Activated CD8-positive, alpha-beta memory T cell treated with anti-CD3 and anti-CD28 coated beads for 24 hours (primary cell): Measurements from ENCODE around the gene PCSK5.

ENCODE experiments used
- DNase-seq: peaks from one replicate; pipeline ENCODE4 v3.0.0-alpha.2; 2020

Gene PCSK5

DNA sequence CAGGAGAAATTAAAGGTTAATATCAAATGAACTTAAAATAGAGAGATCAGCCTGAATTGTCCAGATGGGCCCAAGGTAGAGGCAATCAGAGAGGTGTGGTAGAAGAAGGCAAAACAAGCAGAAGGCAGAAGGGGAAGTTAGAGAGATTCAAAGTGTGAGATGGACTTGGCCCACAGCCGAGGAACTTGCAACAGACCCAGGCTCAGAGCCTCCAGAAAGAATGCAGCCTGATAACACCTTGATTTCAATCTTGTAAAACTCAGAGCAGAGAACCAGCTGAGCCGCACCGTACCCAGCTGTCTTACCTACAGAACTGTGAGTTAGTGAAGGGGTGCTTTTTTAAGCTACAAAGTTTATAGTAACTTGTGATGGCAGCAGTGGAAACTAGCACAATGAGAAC lies 312.9 kb downstream of the PCSK5 start:
- DNase-seq: no peak

DNA sequence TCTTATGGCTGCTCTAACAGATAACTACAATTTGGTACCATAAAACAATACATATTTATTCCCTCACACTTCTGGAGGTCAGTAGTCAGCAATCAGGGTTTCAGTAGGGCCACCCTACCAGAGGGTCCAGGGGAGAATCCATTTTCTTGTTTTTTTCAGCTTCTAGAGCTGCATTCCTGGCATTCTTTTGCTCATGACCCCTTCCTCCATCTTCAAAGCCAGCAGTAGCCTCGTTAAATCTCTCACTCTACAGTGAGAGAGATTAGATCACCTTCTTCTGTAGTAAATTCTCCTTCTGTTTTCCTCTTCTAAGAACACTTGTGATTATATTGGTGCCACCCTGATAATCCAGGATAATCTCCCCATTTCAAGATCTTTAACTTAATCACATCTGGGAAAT lies 316.3 kb downstream of the PCSK5 start:
- DNase-seq: no peak

DNA sequence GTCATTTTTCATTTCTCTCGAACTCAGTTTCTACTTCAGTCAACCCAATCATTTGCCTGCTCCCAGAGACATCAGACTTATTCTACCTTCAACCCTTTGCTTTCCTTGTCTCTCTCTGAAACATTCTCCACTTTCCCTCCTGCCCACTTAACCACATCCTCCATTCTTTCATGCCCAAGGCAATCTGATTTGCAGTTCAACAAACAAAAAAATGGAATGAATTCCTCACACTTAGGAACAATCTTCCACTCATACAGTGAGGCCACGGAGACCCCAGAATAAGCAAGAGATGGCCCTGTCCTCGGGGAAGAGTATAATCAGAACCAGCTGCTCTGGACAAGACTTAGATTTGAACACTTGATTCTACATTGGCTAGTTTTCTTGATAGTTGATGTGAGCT lies 323.3 kb downstream of the PCSK5 start:
- no peak for DNase-seq

DNA sequence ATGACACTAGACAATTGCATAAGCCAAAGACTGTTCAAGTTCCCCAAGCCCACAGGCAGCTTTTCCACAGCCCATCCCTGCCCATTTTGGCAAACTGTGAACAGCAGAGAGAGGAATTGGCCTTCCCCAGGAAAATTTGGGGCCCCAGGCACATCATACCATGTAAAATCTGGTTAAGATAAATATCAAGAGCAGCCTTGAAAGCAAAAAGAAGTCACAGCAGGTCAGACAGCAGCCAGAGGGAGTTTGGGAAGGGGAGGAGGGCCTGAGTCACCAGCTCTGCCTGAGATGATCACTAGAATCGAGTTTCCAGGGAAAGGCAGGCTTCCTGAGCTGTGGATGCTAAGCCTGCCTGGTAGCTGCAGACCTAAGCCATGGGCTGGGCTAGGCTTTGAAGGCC lies 324.6 kb downstream of the PCSK5 start:
- DNase-seq: no peak

DNA sequence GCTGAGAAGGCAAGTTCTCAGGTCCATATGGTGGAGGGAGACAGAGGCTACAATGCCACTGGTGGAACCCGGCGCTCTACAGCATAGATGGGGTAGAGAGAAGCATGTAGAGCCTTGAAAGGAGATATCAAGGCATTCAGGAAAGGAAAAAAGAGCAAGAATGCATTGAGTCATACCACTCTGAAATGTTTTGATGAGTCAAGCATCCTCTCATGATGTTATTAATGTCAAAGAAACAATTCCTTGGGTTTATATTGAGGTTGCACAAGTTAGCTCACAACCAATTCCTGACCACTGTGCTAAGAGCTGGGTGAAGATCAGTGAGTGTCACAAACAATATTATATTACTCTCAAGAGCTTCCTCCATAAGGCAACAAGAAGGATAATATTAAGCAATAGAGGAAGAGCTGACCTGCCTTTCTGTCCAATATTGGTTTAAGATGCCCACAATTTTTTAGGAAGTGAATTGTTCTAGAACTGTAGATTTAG lies 325.7 kb downstream of the PCSK5 start:
- no peak for DNase-seq

DNA sequence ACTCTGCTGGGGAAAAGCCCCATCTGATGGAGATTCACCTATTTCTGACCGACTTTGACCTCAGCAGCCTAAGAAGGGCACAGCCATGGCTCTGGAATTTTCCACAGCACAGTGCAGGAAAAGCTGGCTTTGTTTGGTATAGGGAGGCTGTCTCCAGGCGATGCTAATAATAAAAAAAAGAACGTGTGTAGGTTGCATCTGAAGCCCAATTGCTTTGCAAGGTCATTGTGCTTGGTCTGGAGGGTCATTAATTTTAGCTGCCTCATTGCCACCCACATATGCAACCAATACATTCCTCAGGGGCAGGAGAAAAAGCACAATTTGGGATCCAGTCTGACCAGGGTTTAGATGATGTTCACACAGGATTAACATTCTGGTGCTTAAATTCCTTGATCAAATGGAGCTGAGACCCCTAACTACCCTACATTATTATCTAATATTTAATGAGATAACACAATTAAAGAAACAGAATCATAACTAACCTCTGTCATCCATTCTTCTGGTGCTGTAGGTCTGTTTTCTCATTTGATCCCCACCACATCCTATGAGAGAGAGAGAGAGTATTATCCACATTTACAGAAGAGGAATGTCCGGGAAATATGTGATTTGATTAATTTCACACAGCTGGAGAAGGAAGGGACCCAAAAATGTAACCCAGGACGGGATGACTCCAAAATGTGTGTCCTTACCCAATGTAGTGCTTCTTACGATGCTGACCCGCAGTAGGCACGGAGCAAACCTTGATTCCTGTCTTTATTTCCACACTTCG lies 327.8 kb downstream of the PCSK5 start:
- no peak for DNase-seq

DNA sequence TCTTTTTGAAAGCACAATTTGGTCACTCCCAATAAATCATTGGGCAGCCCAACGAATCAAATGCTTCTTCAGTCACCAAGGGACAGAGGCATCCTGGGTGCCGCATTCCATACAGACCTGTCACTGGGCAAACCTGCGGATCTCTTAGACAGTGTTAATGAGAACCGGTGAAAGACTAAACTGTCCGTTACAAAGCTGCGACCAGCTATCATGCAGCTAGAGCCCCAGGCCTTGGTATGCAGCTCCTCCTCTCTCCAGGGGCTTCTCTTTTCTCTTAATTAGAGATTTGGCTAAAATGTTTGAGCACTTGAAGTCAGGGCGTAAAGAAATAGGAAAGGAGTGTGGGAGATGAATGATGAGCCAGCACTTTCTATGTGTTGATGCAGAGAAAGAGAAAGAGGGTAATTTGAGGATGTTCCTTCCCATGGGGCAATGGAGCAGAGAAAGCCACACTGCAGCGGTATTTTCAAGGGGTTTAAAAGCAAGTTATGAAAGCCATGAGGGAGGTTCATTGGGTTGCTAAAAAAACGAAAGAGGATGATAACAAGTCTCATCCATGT lies 328.5 kb downstream of the PCSK5 start:
- no peak for DNase-seq

DNA sequence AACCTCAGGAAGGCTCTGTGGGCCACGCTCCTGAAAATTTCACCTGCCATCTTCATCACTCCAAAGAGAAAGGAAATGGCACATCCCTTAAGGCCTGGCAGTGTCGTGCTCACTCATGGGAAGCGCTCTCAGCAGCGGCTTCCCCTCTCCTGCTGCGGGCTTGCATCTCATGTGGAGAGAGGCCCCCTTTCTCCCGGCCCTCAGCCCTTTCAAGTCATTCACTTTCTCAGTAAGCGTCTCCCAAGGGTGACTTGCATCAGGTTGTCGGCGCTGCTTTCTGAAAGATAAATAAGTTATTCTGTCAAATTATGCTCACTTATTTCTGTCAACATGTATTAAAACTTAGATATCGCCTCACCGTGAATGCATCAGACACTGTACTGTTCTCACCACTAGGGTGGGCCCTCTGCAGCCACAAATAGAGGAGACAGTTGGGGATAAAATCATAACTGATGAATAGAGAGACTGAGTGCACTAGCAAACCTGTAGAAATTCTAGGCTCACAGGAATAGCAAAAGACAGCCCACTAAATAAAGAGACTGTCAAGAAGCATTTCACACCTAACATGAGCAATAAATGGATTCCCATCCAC lies 329.2 kb downstream of the PCSK5 start:
- no peak for DNase-seq

DNA sequence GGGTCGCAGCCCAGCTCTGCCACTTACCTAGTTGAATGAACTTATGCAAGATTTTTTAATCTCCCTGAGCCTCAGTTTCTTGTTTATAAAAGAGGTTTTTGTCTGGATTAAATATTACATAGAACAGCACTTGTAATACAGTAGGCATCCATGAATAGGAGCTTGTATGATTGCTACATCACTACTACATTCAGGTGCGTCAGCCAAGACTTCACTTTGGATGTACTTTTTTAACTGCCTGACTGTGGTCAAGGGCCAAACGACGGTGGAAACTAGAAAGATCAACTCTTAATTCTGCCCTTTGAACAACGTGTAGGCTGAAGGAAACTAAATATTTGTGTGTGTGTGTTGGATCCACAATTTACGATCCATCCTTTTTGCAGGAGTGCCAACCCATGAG lies 330.9 kb downstream of the PCSK5 start:
- no peak for DNase-seq

DNA sequence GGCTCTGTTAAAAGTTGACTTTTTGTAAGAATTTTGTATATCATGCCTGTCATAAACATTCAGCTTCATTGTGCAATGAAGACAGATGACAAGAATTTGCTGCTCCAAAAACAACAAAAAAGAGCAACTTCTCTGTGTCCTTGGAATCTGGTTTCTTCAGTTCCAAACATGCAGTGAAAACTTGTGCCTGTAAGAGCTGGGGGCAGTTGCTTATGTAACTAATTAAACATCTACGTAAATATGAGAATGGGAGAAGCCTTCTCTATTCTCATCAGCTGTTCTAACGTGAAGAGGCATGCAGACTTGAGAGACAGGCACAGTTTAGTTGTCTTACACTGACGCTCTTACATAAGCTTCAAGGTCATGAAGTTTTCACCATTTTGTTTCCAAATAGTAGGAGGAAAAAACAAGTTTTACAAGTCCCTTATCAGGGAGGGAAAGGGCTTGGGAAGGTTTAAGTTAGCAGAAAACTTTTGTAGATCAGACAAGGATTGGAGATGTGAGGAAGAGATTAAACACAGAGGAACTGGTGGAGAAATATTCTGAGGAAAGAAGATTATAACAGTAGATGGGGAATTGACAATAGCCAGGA lies 333.4 kb downstream of the PCSK5 start:
- DNase-seq: no peak

DNA sequence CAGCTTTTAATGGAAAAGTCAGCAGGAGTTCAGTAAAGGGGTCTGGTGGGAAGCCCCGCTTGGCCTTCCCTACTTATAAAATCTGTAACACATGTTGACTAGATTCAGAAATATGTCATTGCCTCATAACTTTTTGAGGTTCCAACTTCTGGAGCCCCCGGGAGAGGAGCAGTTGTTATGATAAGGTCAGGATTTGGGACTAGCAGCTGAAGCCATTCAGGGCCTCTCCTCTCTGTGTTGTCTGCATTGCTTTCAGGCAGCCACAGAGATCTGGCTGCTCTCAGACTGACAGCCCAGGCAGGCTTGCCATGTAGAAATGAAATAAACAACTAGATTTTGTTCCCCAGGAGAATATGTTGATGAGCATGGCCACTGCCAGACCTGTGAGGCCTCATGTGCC lies 336.7 kb downstream of the PCSK5 start:
- DNase-seq: no peak

DNA sequence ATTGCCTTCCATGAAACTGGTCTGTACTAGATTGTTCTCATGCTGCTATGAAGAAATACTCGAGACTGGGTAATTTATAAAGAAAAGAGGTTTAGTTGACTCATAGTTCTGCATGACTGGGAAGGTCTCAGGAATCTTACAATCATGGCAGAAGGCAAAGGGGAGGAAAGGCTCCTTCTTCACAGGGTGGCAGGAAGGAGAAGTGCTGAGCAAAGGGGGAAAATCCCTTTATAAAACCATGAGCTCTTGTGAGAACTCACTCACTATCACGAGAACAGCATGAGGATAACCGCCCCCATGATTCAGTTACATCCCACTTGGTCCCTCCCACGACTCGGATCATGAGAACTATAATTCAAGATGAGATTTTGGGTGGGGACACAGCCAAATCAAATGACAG lies 340.5 kb downstream of the PCSK5 start:
- no peak for DNase-seq

DNA sequence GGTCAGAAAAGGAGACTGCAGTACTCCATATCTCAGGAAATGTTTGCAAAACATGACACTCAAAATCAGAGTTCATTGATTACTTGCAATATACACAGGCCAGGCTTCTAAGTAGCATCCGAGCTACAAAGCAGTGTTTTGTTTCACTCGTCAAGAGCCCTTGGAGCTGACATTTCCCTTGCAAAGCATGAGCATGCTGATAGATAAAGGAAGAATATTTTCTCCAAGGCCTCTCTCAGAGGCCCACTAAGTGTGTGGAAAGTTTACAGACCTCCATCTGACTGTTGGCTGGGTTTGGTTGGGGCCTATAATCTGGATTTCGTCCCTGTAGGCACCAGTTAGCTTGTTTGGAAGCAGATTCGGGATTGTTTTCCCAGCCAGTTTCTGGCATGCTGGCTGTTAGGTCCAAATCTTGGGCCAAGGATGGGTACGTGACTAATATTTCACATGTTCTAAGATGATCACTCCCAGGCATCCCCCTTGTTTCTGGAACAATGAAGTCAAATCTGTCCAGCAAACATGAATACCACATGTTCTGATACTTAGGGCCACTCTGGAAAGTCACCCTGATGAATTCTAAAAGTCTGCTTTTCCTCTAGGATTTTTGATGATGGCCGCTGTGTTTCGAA lies 342.5 kb downstream of the PCSK5 start:
- DNase-seq: no peak

DNA sequence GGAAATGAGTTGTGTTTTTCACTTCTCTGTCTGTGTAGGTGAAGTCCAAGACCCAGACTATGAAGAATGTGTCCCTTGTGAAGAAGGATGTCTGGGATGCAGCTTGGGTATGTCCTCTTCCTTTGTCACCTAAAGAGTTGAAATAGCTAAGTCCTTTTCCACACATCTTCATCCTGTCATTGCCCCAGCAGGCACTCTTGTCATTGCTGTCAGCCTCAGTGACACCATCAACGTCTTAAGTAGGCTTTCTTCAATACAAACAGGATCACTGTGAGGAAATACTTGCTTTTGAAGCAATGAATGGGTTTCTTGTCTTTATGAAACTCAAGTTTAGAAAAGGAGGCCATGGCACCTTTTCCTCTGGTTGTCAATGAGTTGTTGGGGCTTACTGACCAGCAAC lies 350.1 kb downstream of the PCSK5 start:
- DNase-seq: no peak

DNA sequence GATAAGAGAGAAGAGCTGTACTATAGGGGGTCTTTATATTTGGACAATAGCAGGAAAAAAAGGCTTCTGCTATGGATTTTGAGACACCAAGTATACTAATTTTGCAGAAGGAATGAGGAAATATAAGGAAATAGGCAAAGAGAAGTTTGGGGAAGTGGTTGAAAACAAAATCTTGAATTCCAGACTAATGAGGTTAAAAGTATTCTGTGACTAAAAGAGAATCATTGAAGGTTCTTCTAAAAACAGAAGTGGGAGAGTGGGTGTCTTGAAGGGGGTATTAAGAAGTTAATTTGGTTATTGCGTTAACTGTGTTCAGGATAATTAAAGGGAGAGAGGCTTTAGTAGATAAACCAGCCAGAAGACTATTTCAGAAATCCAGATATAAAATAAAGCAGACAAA lies 355.0 kb downstream of the PCSK5 start:
- no peak for DNase-seq

DNA sequence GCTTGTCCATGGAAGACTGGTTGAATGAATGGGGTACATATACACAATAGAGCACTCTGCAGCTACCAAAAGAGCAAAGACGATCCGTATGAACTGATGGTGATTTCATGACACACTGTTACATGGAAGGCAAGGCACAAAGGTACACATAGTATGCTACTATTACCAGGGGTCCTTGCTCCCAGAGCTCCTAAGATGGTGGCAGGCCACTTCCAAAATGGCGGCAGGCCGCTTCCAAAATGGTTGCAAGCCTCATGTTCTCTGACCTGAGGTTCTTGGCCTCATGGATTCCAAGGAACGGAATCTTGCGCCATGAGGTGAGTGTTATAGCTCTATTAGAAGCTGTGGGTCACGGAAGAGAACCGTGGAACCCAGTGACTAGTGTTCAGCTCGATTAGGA lies 356.2 kb downstream of the PCSK5 start:
- DNase-seq: no peak

DNA sequence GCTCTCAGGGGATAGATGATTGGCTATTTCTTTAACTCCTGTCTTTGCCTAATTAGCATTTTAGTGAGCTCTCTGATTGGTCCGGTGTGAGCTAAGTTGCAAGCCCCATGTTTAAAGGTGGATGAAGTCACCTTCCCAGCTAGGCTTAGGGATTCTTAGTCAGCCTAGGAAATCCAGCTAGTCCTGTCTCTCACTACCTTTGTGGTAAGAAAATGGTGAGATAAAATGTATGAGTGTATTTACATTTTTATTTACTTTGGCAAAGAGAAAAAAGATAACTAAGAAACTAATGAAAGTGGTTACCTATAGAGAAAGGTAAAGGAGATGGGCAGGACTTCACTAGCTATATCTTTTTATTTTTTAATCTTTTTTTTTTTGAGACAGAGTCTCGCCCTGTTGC lies 357.0 kb downstream of the PCSK5 start:
- DNase-seq: no peak

DNA sequence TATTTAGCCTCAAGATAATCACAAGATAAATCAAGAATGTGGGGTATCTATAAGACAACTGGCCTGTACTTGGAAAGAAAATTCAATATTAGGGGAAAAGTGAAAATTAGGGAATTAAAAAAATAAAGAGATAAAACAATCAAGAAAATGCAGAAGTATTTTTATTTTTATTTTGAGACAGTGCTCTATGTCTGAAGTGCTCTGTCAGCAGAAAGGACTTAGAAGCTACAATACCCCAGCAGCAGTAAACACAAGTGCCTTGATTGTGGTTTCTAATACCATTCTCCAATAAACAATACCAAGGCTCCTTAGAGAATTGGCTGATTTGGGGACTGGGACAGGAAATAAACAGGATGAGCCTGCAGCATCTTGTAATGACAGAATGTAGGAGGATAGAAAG lies 358.8 kb downstream of the PCSK5 start:
- no peak for DNase-seq

DNA sequence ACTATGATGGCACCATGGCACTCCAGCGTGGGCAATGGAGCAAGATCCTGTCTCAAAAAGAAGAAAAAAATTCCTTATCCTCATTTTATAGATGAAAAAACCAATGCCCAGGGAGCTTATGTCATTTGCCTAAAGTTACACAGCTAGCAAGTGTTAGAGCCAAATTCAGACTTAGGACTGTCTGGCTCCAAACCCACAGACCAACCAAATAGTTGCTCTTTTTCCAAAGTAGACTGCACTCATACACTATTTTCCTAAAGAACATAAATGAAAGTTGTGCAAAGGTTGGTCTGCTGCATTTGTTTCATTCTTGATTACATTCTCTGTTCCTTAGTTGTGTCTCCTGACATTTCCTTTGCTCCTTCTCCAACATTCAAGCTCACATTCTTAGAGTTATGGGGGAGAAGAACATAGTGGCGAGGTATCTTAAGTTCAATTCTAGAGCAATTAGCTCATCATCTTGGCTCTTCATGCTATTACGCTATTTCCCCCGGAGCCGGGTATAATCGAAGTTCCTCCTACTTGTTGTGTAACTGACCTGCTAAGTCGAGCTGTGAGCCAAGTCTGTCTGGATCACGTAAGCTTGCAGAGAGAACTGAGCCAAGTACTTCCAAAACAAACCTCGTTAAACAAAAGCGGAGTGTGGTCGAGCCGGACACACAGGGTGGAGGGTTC lies 365.4 kb downstream of the PCSK5 start:
- no peak for DNase-seq

DNA sequence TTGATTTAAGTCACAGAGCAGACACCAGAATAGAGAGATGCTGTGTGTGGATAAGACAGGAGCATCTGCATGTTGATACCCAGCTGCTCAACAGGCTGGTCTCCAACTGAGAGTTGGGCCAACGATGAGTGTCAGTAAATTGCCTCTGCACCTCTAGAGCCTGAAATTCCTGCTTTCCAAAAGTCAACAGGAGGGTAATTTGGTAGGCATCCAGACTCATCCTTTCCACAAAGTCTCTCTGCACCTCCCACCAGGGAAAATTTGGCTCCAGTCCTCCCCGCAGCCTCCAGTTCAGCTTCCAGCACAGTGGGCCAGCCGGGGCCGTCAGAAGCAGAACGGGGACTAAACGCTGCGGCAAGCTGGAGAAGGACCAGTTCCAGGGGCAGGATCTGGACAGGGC lies 366.8 kb downstream of the PCSK5 start:
- no peak for DNase-seq

DNA sequence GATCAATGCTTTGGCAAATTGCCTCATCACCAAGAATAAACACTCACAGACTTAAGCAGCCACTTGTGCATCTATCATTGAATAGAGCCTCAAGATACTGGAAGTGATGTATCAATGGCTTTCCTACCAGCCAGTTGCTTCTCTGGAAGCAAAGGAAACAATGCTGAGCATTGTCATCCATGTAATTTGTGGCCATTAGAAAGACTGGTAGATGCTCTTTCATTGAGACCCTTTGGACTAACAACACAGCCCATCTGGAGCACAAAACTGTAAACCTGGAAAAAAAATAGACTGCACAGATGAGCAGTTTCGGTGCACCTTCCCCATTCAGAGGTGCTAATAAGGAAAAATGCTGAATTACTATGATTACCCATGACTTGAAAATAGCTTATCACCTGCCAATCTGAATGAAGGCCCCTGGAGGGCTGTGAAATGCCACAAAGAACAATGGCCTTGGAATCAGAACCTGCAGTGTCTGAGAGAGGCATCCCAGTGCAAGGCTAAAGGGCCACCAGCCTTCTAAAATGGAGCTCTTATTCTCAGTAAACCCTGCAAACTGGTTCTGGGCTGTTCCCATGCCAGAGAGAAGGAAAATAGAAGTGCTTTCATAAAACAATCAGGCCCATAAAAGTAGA lies 376.3 kb downstream of the PCSK5 start:
- DNase-seq: no peak

DNA sequence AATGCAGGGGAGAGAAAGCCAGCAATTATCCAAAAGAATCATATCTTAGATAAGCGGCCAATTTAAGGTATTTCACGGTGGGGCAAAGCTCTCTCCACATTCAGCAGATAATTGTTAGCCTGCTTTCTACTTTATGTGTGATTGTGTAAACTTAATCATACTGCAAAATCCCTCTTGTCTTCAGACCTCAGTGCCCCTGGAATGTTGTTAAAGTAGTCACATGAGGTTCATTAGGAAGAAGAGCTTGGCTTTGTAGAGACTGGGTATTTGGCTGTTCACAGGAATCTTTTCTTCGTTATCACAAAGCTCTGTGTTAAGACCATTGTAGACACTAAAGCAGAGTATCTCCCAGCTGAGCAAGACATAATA lies 376.8 kb downstream of the PCSK5 start:
- no peak for DNase-seq

DNA sequence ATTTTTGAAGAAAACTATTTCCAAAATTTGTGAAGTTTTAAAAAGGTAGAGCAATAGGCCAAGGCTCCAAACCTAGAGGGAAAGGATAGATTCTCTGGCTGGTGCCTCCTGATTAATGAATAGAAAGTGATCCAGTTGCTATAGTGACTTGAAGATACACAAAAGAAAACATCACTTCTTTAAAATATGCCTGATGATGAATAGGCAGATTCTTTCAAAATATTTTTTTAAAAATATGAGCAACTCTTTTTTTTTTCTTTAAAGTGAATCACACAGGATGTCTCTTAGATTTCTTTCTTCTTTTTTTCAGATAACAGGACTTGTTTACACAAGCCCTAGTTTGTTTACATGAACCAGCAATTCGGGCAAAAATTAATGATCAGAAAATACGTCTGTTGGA lies 379.3 kb downstream of the PCSK5 start:
- DNase-seq: no peak
